HG02970 (cell line): ENCODE measurements around the gene UNC80.
A peak's percentile ranks its signal among the peaks of the same experiment; 100 is the strongest.

Source experiments
- ATAC-seq: cut with Tn5 transposase; IDR thresholded peaks from one replicate; pipeline ENCODE4 v1.9.1; 2021; ENCODE audit warnings: mild to moderate bottlenecking, moderate library complexity, moderate number of reproducible peaks; ENCODE audit not compliant: unreplicated experiment, low FRiP score

Gene UNC80

DNA sequence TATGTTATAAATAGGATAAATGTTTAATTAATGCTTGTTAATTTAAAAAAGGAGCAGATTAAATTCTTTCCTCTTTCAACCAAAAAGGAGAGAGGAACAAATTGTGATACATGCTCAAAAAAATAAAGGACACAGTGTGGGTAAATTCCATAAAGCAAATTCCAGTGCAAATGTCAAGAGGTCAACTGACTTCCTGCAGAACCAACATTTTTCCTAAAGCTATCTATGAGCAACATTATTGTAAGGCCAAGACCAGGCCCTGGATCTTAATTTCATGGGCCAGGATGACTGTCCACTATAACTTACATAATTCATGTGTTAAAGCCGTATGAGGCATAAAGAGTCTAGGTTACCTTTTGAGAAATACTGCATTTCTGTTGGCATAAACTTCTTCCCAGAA lies 136.9 kb downstream of the UNC80 start:
- ATAC-seq = no peak

DNA sequence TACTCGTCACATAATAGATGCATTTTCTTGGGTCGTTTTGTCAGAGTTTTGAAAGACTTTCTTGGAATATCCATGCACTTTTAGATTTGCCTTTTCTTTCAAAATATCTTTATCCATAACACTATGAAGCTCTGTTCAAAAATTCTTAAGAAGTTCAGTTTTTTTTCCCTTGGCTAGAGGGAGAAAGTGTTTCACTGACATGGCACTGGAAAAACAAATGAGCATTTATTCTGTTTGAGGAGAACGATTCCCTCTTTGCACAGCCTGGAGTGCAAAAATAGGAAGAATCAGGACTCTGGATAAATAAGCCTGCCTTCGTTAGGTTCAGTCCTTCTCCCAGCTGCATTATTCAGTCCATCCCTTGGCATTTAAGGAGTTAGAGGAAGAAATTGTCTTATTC lies 139.9 kb downstream of the UNC80 start:
- no peak for ATAC-seq

DNA sequence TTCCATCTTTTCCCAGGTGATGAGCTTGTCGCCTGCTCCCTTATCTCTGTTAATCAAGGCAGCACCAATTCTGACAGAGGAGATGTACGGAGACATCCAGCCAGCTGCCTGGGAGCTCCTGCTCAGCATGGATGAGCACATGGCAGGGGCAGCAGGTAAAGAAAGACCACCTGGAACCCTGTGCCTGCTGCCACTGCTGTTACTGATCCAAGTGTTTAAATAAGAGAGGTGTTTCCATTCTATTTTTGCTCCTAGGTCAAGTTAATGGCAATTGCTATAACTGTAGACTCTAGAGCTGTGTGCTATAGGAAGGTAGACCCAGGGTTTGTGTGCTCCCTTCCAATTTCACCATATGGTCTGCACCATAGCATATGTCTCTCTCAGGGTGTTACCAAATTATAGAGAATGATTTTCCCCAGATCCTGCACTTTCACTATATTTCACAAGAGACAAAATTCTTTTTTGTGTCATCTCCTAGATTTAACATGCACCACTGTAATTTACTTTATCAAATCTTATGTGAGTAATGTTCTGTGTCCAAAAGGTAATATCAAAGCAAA lies 142.2 kb downstream of the UNC80 start:
- no peak for ATAC-seq

DNA sequence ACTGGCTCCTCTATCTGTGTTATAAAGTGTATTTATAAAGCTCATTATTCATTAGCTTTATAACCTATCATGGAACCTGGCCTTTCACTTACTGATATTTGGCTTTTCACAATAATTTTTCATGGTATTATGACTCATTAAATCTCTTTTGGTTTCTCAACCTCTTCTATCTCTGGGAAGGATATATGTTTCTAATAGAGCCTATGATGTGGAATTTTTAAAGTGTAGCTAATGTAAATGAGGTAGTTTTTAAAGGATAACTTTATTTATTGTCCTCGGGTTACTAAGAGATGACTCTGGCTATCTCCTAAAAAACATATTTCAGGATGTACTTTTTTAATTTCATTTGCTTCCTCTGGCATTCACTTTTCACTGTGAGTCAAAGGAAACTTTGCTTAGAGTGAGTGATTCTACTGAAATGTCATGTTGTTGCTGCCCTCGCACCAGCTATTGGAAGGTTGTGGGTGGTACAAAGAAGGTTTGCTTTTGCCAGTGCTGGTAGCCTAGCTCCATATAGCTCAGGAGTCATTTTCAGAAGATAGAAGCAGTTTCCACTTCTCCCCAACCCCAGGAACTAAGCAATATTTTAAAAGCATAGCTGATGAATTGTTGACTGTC lies 145.6 kb downstream of the UNC80 start:
- ATAC-seq = no peak

DNA sequence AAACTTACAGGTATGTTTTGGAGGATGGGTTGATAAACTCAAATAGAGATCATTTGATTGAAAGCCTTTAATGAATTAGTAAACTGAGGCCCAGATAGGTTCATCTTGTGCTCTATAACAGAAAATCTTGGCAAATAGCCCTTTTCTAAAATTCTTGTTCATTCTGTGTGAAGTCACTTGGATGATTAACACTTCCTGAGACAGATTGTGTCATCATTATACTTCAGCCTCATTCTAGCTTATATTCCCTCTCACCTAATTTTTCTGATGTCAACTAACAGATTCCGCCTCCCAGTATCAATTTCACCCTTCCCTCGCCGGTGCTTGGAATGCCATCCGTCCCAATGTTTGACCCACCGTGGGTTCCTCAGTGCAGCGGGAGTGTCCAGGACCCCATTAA lies 146.6 kb downstream of the UNC80 start:
- ATAC-seq = no peak

DNA sequence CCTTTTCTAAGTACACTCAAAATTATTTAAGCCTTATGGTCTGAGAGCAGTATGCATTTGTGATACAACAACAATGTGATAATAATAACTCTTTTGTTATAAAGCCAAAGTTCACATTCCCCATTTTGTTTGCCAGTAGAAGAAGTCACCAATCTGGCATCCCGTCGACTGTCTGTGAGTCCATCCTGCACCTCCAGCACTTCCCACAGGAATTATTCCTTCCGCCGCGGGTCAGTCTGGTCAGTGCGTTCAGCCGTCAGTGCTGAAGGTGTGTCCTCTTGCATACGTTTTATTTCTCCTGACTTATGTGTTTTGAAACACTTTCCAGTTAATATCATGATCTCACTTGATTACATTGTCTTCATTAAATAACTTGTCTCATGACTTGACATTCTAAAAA lies 150.5 kb downstream of the UNC80 start:
- ATAC-seq = no peak

DNA sequence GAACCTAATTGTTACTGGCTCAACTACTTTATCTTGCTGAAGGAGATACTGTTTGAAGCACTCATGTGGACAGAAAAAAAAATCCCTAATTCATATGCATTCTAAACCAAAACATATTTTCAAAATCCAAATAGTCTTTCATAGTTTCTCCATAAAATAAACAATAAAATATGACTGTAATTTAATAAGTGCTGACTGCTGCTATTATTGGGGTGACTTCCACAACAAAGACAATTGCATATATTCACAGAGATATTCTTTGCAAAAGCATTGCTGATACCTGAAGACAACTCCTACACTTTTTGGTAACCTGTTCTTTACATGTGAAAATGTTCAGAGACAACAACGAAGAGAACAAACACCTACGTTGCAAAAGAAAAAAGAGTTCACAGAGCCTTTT lies 157.7 kb downstream of the UNC80 start:
- no peak for ATAC-seq

DNA sequence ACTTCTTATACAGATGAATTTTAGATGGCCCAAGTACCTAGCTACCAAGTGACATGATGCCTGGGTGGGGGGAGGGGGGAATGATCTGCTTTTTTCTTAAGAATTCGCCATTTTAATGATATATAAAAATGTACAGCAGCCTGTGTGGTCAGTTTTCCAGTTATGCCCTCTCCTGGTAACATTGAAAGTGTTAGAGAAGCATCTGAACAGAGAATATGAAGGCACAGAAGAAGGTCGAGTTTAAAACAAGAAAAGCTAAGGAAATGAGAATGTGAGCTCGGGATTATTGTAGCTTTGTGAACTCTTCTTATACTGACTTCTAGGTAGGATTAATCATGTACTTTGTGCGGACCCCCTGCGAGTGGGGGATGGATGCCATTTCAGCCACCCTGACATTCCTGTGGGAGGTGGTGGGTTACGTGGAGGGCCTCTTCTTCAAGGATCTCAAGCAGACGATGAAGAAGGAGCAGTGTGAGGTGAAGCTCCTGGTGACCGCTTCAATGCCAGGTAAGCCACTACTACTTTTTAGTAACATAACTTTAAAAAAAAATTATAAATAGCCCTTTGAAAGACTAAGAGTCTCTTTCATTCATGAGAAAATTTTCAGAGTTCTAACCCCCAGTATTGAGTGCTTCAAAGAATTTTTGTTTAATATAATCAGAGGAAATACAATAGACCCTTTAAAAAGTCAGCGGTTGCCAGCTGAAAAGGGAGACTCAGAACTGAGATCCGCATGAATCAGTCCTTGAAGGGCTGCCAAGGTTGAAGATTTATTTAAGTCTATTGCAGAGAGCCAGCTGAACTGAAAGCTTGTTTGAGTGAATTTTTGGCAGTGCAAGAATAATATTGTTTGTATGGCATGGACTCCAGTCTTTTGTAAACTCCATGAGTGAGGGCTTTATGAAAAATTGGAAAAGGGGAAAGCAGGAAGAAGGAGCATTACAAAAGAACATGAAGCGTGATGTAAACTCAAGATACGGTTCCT lies 162.2 kb downstream of the UNC80 start:
- no peak for ATAC-seq

DNA sequence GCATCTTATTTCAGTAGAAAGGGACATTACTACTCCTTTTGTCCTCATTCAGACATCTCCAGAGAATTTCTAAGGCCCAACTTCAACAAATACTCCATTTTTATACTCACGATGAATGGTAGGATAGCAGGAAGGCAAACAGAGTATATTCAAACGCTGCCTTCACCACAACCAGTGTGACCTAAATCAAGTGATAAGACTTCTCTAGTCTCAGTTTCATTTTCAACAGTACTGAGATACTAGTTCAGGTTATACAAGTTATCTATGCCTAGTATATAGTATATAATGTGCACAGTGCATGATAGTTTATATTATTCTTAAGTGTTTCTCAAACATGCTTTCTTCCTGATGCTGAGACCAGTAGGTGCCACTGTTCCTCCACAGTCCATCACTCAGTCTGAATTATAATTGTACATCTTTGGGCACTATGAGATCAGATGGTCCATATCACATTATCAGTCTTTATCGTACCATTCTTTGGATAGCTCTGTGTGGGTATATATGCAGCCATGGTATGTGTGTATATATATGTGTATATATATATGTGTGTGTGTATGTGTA lies 164.6 kb downstream of the UNC80 start:
- no peak for ATAC-seq

DNA sequence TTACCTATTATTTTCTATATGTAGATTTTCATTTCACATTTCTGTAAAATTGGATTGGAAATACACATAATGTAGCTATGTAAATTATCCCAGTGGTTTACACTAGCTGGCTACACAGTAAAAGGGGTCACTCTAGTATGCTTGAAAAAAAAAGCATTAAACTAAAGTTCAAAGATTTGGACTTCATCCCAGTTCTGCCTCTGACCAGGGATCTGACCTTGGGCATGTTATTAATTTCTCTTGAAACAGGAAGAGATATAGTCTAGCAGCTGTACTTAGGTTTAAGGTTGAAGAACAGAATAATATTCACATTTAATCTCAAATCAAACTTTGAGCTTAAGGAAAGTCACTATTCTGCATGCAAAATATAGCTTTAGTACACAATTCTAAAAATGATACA lies 166.3 kb downstream of the UNC80 start:
- ATAC-seq = no peak

DNA sequence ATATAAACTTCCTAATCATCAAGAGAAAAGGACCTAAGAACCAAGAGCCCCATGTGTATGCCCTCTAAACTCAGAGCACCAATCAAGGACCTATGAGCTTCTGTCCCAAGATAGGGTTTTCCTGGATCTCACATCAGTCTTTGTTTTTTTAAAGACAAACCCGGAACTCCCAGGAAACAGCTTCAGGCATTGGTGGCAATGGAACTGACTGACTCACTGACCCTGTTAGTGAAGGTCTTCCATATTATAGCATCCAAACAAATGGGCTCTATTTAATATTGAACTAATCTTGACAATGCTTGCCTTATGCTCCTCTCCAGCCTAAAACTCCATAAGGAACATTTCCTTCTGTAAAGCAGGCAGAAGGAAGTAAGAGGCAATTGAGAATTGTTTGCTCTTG lies 167.3 kb downstream of the UNC80 start:
- no peak for ATAC-seq

DNA sequence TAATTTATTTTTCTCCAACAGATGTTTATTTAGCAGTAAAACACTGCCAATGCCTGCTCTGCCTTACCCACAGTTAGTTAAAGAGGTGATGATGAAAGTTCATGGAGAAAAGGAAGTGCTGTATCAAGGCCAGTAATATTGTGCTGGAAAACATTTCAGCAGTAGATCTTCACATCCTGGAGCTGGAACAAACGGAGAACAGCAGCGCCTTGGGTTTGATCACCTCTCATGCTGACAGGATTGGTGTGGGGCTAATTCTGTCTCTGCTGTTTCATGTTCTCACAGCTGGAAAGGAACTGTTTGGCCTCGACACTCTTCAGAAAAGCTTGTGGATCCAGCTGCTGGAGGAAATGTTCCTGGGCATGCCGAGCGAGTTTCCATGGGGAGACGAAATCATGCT lies 169.3 kb downstream of the UNC80 start:
- no peak for ATAC-seq

DNA sequence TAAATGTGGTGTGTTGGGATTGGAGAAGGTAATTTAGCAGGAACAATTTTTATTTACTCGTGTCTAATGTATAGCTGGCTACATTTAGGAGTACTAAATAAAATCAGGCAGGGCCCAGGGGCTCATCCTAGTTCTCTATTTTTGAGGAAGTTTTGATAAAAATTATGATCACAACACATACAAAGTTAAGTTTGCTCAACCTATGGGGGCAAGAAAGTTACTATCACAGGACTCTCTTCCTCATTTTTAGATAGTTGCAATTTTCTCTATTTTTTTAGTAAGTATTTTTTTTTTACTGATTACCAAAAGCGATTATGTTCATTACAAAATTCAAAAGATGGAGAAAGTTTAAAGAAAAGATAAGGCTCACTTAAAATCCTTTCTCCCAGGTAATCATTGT lies 170.8 kb downstream of the UNC80 start:
- ATAC-seq = no peak

DNA sequence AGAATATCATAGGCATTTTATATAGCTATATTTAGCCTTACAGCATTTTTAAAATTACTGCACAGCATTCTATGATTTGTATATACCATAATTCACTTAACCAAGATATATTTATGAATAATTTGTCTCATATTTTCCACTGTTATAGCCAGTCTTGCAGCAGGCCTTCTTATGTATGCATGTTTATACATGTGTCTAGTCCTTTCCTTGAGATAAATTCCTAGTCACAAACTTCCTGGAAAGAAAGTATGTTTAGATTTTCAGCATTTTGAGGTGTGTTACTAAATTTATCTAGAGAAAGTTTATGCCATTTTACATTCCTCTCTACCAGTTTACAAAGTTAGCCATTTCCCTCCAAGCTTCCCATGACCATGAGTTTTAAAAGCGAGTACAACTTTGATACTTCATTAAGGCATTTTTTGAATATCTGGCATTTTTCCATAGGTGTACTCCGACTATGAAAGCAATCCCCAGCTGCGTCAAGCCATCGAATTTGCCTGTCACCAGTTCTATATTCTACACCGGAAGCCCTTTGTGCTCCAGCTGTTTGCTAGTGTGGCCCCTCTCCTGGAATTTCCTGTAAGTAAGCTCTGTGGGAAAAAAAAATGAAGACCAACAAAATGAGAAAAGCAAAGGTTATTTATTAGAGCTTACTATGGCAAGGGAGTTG lies 171.4 kb downstream of the UNC80 start:
- no peak for ATAC-seq

DNA sequence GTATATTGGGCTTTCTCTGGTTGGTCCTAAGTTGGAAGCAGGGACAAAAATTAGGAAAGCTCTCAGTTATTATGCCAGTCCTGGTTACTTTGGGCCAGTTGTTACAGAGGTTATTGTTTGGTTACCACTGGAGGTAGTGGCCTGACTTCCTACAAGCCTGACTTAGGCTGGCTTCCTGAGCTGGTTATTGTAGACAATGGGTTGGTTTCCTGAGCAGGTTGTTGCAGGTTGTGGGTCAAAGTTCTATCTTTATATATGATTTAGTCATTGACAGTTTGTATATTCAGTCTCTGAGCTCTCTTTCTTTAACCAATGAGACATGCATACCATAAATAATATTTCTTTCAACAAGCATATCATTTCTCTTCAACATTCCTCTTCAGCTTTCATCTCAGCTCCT lies 172.1 kb downstream of the UNC80 start:
- no peak for ATAC-seq

DNA sequence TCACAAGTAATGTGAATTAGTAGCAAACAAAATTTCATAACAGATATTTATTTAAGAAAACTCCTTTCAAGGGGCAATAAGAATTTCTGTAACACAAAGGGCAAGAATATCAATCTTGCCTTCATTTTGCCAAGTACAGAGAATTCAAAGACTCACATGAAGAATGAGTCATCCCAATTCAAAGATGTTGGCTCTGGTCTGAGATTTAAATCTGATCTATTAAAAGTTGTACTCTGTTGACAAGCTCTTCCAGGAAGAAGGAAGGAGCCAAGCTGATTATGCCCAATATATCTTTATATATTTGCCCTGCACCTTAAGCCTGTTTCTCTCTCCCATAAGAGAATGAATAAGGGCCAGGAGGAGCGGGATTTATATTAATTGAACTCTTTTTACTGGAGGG lies 174.9 kb downstream of the UNC80 start:
- no peak for ATAC-seq

DNA sequence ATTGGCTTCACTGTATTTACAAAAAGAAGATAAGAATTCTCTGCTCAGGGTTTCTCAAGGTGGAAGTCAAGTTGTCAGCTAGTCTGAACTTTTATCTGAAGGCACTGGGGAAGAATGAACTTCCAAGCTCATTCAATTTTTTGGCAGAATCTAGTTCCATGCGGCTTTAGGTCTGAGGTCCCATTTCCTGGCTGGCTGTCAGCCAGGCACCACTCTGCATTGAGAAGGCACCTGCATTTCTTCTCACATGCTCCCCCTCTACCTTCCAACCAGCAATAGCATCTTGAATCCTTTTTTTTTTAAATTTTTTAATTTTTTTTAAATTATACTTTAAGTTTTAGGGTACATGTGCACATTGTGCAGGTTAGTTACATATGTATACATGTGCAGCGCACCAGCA lies 184.6 kb downstream of the UNC80 start:
- no peak for ATAC-seq

DNA sequence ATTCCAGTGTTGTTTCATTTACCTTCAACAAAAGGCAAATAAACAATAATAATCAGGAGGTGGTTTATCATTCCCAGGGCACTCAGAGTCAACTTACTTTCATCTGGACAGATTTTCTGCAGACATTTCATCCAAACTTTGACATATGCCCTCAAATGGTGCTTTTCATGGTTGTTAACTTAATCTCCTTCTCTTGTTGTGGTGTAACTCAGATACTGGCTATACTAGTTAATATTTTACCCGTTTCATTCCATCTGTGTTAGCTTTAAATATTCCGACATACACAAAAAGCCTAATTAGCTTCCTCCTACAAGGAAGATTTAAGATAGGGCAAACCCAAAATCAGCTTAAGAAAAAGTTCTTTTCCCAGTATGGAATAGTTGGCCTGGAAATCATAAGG lies 186.4 kb downstream of the UNC80 start:
- no peak for ATAC-seq

DNA sequence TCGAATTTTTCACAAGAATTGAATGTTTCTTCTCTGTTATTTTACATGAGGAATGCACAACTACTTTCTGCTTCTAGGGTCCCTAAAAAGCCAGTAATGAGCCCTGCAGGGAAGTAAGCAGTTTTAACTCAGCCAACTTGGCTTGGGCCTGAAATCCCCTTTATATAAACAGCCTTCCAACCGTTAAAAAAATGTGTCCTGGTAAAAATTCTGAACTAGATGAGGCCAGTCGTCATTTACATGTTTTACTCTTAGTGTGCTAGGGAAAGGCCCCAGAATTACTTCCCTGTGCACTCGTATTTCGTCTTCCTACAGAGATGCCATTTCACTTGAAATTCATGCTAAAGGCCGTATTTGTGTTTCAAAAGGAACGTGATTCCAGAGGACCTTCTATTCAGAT lies 188.4 kb downstream of the UNC80 start:
- no peak for ATAC-seq

DNA sequence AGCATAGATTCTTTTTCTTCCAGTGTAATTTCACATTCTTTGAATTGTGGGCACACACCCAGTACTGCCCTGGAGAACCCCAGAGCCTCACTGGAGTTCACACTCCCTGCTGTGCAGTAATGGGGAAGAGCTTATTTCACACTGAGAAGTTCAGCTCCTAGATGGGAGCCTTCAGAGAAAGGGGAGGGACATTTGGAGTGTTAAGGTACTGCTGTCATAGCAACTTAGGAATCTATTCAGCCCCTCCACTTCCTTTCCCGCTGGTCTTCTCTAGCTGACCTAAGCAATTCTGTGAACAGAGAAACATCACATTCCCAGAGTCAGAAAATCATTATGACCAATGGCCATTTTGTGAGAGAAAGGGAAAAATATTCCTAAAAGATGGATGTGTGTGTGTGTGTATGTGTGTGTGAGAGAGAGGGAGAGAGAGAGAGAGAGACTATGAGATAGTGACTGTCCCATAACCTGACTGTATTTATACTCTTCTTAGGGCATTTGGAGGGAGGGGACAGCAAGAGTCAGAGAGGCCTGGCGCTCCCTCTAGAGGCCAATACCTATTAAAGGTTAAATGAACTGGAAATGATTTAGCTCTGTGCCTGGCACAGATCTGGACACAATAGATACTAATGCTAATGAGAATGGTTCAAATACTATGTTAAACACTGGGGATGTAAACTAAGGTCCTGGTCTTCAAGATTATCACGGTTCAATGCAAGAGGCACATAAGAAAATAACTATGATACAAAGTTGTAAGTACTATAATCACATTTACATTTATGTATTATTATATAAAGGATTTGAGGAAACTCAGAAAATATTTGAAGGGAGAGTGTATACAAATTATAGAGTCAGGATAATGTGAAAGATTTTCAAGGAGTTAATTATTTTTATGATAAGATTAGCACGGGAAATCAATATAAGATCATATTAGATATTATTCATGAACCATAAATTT lies 189.3 kb downstream of the UNC80 start:
- peak; percentile 90 for ATAC-seq
